Hepatocyte (in vitro differentiated cells): ENCODE data around the gene F7.

ENCODE experiments used
- CTCF ChIP-seq: fragments of 200-600 bp; sonication (generic); IDR thresholded peaks from 2 replicates; pipeline ENCODE4 v1.5.1; 2016; ENCODE audit warnings: antibody characterized with exemption, mild to moderate bottlenecking; ENCODE audit not compliant: poor library complexity
- EZH2 ChIP-seq: fragments of 200-600 bp; sonication (generic); IDR thresholded peaks from 2 replicates; pipeline ENCODE4 v1.6.1; 2016; ENCODE audit warnings: antibody characterized with exemption, mild to moderate bottlenecking, borderline replicate concordance
- EZH2phosphoT487 ChIP-seq: fragments of 200-600 bp; sonication (generic); IDR thresholded peaks from one replicate; pipeline ENCODE4 v1.6.1; 2018; ENCODE audit warnings: antibody characterized with exemption, mild to moderate bottlenecking, low read depth, moderate library complexity; ENCODE audit not compliant: unreplicated experiment, severe bottlenecking

GRCh38 chr13:113103646-113104045, 1.9 kb upstream of the F7 start:
- TF ChIP-seq CTCF (no peak), EZH2phosphoT487 (no peak), EZH2 (no peak)
